Peyer's patch (tissue), 4 donors: ENCODE results near the gene S100A1. TPM values are rescaled to one million over a fixed set of nuclear protein-coding genes. Genes with fewer than 3 reads are reported as not detected.

Experiments
- DNase-seq, 3 donors: peaks; one replicate each; pipeline ENCODE4 v3.0.0-alpha.2; 2017 to 2019
- H3K27ac ChIP-seq, 4 donors: fragments of 200-600 bp; sonication (generic); one replicate each; pipeline ENCODE4 v1.5.1; 2016 to 2019
- H3K27me3 ChIP-seq, 2 donors: fragments of 200-600 bp; sonication (generic); one replicate each; pipeline ENCODE4 v1.5.1; 2019
- H3K36me3 ChIP-seq, 3 donors: fragments of 200-600 bp; sonication (generic); one replicate each; pipeline ENCODE4 v1.5.1; 2016 to 2019
- H3K4me1 ChIP-seq, 4 donors: fragments of 200-600 bp; sonication (generic); one replicate each; pipeline ENCODE4 v1.5.1; 2016 to 2019
- H3K4me3 ChIP-seq, 4 donors: fragments of 200-600 bp; sonication (generic); 1 replicate in 3 of 4; 2 replicates in 1 of 4; pipeline ENCODE4 v1.5.1; 2016 to 2019; ENCODE audit warnings: mild to moderate bottlenecking in 1 of 4
- H3K9me3 ChIP-seq, 4 donors: fragments of 200-600 bp; sonication (generic); one replicate each; pipeline ENCODE4 v1.5.1; 2016 to 2019; ENCODE audit warnings: mild to moderate bottlenecking in 1 of 4
- POLR2A ChIP-seq, 2 donors: fragments of 450-650 bp; IDR thresholded peaks; one replicate each; pipeline ENCODE4 v1.5.1; 2017; ENCODE audit warnings: antibody characterized with exemption in 2 of 2, mild to moderate bottlenecking in 2 of 2, moderate library complexity in 2 of 2
- total RNA-seq, 4 donors: library from RNA; depleted of rRNA; stranded (reverse); fragments of >200 nt; gene quantifications; one replicate each; pipeline ENCODE4 v1.1.0, GENCODE V29; 2016
- TF ChIP-seq, protein P1 (sequence below), 6 experiments: fragments of 450-650 bp in 4 of 6; fragments of 200-600 bp in 2 of 6; sonication (generic) in 1 of 6; IDR thresholded peaks; one replicate each; pipeline ENCODE4 v1.5.1; 2017 to 2019; ENCODE audit warnings: antibody characterized with exemption in 6 of 6, mild to moderate bottlenecking in 3 of 6, moderate library complexity in 1 of 6

S100A1 gene
- total RNA-seq, 4 donors from 2014 or later: not detected

DNA sequence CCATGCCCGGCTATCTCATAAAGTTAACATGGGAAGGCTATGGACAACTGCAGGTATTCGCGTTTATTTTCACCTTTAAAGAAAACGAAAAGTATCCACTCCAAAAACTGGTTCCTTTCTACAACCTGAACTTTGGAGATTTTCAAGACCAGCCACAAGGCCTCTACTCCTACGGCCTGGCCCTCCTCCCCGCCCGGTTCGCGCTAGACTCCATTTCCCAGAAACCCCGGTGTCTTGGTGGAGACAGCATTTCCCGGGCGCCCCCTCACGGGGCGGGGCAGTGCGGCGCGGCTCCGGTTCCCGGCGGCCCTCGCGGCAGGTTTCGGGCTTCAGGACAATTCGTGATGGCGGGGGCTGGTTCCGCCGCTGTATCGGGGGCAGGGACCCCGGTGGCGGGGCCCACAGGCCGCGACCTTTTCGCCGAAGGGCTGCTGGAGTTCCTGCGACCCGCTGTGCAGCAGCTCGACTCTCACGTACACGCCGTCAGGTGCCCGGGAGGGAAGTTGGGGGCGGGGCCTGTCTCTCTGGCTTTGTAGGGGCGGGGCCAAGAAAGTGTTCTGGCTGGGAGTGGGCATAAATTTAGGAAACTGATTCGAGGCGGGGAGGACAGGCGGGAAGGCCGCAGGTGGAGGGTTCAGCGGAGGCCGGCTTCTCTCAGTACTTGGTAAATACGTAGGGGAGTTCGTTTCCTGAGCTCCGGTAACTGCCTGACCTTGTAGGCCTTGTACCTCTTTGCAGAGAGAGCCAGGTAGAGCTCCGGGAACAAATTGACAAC, 30.4 kb downstream of the S100A1 start, which contains the start of gene SNAPIN:
Gene SNAPIN (plus strand): TSS at position 304 of the 775 bp plus-strand sequence. CDS start 41 bp downstream, at position 345.
- H3K27ac ChIP-seq: peak within 1 kb of the TSS; percentile 89 to 96 (median 95)
- no peaks in the 10 kb centered on the region for H3K9me3 ChIP-seq
- TF ChIP-seq POLR2A (IDR thresholded peaks at IDR 0.05): peak; percentile 54 to 60
- TF ChIP-seq, protein P1, sequence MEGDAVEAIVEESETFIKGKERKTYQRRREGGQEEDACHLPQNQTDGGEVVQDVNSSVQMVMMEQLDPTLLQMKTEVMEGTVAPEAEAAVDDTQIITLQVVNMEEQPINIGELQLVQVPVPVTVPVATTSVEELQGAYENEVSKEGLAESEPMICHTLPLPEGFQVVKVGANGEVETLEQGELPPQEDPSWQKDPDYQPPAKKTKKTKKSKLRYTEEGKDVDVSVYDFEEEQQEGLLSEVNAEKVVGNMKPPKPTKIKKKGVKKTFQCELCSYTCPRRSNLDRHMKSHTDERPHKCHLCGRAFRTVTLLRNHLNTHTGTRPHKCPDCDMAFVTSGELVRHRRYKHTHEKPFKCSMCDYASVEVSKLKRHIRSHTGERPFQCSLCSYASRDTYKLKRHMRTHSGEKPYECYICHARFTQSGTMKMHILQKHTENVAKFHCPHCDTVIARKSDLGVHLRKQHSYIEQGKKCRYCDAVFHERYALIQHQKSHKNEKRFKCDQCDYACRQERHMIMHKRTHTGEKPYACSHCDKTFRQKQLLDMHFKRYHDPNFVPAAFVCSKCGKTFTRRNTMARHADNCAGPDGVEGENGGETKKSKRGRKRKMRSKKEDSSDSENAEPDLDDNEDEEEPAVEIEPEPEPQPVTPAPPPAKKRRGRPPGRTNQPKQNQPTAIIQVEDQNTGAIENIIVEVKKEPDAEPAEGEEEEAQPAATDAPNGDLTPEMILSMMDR (IDR thresholded peaks at IDR 0.05): peak in 4 of 6 experiments; percentile 7 to 33 (median 24)
- no peaks in the 10 kb centered on the region for H3K27me3 ChIP-seq
- H3K4me1 ChIP-seq: peaks cover 0 to 9% (median 0%) of the 10 kb centered on the region in 4 donors
- peaks cover 0 to 31% (median 0%) of the 10 kb centered on the region in 3 donors for H3K36me3 ChIP-seq
- H3K4me3 ChIP-seq: peak within 1 kb of the TSS; percentile 68 to 89 (median 80)
- peak; percentile 93 to 96 (median 95) for DNase-seq

DNA sequence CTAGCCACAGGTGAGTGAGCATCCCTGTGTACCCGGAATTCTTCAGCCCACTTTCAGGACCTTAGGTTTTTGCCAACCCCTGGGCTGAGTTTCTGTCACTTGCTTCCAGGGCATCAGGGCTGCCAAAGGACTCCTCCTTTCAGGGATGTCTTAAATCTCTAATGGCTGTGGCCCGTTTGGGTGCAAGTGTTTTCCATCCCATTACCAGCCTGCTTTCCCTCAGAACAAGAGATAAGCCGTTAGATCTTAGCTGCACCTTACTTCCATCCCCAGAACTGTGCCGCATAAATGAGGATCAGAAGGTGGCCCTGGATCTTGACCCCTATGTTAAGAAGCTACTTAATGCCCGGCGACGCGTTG, 30.9 kb downstream of the S100A1 start:
- Histone ChIP-seq H3K4me1 (peaks cover 0 to 9% (median 0%) of the 10 kb centered on the region in 4 donors), H3K36me3 (peaks cover 0 to 36% (median 0%) of the 10 kb centered on the region in 3 donors), H3K27ac (peak overlapping the region; percentile 89 to 96 (median 95)), H3K27me3 (no peaks in the 10 kb centered on the region), H3K9me3 (no peaks in the 10 kb centered on the region), H3K4me3 (peak overlapping the region; percentile 68 to 89 (median 80))
- DNase-seq: no peak
- no peak for TF ChIP-seq POLR2A (IDR thresholded peaks at IDR 0.05)
- TF ChIP-seq, protein P1 (IDR thresholded peaks at IDR 0.05): no peak

DNA sequence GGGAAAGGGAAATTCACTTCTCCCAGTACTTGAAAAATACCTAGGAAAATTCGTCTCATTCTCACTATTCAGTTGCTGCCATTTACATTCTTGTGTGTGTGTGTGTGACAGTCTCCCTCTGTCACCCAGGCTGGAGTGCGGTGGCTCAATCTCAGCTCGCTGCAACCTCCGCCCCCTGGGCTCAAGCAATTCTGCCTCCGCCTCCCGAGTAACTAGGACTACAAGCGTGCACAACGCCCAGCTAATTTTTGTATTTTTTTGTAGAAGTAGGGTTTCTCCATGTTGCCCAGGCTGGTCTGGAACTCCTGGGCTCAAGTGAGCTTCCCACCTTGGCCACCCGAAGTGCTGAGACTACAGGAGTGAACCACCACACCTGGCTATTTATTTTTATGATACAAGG, 31.4 kb downstream of the S100A1 start:
- peaks cover 0 to 9% (median 0%) of the 10 kb centered on the region in 4 donors for H3K4me1 ChIP-seq

DNA sequence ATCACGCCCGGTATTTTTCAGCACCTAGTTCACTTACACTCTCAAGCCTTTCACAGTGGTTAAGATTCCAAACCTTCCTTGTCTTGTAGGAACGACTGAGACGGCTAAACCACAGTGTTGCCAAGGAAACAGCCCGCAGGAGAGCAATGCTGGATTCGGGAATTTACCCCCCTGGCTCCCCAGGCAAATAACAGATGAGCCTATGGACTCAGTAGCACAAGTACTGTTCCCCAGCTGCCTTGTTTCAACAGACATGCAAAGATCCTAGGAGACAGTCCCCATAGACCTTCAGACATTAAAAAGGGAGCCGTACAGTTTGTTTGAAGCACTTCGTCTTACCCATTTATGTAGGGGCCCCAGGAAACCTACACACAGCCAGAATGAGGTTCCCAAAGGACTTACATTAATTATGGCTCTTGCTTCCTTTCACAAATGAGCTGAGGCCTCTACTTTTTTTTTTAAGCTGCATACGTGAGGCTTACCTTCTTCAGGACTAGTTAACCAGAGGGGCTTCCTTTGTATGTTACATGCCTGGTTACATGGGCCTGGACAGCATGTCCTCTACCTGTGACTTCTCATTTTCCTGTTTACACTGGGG, 33.0 kb downstream of the S100A1 start:
- Histone ChIP-seq H3K4me1 (peaks cover 0 to 9% (median 0%) of the 10 kb centered on the region in 4 donors), H3K4me3 (no peak overlapping the region), H3K9me3 (no peaks in the 10 kb centered on the region), H3K27ac (no peak overlapping the region), H3K27me3 (no peaks in the 10 kb centered on the region), H3K36me3 (peaks cover 0 to 57% (median 0%) of the 10 kb centered on the region in 3 donors)
- TF ChIP-seq POLR2A (IDR thresholded peaks at IDR 0.05): no peak
- TF ChIP-seq, protein P1 (IDR thresholded peaks at IDR 0.05): no peak
- peak in 1 of 3 donors; percentile 6 for DNase-seq

More for the DNA sequence above, 31.4 kb downstream of the S100A1 start:
- H3K27ac ChIP-seq: peak overlapping the region in 1 of 4 donors; percentile 95
- no peaks in the 10 kb centered on the region for H3K27me3 ChIP-seq
- peak overlapping the region; percentile 68 to 89 (median 80) for H3K4me3 ChIP-seq
- no peak for TF ChIP-seq POLR2A (IDR thresholded peaks at IDR 0.05)
- TF ChIP-seq, protein P1 (IDR thresholded peaks at IDR 0.05): no peak
- H3K9me3 ChIP-seq: no peaks in the 10 kb centered on the region
- peaks cover 0 to 41% (median 0%) of the 10 kb centered on the region in 3 donors for H3K36me3 ChIP-seq
- peak in 1 of 3 donors; percentile 46 for DNase-seq

DNA sequence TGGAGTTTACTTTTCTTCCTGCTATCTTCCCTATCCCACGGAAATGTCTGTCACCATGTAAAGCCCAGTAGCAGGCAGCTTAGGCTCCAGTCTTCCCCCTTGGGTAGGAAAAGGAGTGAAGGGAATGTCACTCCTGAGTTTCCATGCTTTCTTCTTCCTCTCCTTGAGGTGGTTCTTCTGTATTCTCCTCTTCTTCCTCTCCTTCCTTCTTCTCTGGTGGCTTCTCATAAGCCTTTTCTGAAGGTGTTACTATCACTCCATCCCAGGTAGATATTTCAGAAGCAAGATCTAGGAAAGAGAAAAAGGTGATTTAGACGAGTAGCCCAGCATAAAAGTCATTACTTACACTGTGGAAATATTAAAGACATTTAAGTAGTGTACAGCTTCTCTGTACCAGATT, 34.0 kb downstream of the S100A1 start:
- TF ChIP-seq, protein P1 (IDR thresholded peaks at IDR 0.05): no peak
- no peak for TF ChIP-seq POLR2A (IDR thresholded peaks at IDR 0.05)
- Histone ChIP-seq H3K27me3 (no peaks in the 10 kb centered on the region), H3K36me3 (peaks cover 0 to 67% (median 3%) of the 10 kb centered on the region in 3 donors), H3K27ac (no peak overlapping the region), H3K4me1 (peaks cover 0 to 9% (median 0%) of the 10 kb centered on the region in 4 donors), H3K9me3 (no peaks in the 10 kb centered on the region), H3K4me3 (no peak overlapping the region)
- DNase-seq: no peak
